ENCODE data around the gene CDK4. TPM values are rescaled to one million over a fixed set of nuclear protein-coding genes. Genes with fewer than 3 reads are reported as not detected.
A peak's percentile ranks its signal among the peaks of the same experiment; 100 is the strongest.

The CDK4 gene
- total and polyA plus RNA-seq, 4 donors: 28.1 to 69.1 (median 38.2) TPM

DNA sequence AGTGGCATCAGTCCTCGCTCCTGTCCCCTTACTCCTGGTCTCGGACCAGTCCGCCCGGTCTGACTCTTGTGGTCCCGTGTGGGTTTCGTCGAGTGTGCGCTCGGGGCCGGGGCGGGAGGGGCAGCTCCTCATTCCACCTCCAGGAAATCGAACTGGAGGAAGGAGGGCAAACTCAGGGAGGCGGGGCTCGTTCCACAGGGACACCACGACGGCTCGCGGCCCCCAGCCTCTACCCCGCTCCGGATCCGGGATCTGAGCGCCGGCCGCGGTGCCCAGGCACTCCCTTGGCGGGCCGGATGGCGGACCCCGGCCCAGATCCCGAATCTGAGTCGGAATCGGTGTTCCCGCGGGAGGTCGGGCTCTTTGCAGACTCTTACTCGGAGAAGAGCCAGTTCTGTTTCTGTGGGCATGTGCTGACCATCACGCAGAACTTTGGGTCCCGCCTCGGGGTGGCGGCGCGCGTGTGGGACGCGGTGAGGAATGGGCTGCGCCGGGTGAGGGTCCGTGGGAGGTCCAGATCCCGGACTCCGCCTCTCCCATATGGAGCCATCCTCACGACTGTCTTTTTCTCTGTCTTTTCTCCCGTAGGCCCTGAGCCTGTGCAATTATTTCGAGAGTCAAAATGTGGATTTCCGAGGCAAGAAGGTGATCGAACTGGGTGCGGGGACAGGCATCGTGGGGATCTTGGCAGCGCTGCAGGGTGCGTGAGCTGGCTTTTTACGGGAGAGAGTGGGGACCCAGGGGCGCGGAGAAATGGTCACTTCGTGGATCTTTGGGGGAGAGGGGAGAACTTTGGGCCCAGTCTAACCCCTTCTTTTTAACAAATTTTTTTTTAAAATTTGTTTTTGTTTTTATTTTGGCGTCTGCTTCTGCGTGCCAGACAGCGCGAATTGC lies 20.6 kb upstream of the CDK4 start, which contains the start of gene EEF1AKMT3:
Gene EEF1AKMT3 (plus strand): TSS at position 186 of the 894 bp plus-strand sequence. CDS start 111 bp downstream, at position 297.
- H3K27me3 ChIP-seq (ENCODE audit: control insufficient read depth in 4 of 4, insufficient read depth in 4 of 4, low read length in 3 of 4): no peaks in the 10 kb centered on the region
- peak within 1 kb of the TSS; percentile 77 to 99 for H3K27ac ChIP-seq (ENCODE audit: low read depth in 1 of 2, low read length in 2 of 2)
- no peaks in the 10 kb centered on the region for H3K9me3 ChIP-seq (ENCODE audit: control insufficient read depth in 4 of 4, low read length in 3 of 4)
- DNase-seq (ENCODE audit: low spot score): no peak
- TF ChIP-seq FOXA2 (IDR thresholded peaks at IDR 0.05) (no peak), EGR1 (IDR thresholded peaks at IDR 0.05; ENCODE audit: low read depth in 2 of 2) (no peak), NR2F2 (IDR thresholded peaks at IDR 0.05) (no peak), RAD21 (IDR thresholded peaks at IDR 0.05) (no peak), GABPA (IDR thresholded peaks at IDR 0.05 in 1 of 2, conservative IDR thresholded peaks at IDR 0.05 in 1 of 2) (no peak), RXRA (IDR thresholded peaks at IDR 0.05) (no peak)
- TF ChIP-seq, protein P1, sequence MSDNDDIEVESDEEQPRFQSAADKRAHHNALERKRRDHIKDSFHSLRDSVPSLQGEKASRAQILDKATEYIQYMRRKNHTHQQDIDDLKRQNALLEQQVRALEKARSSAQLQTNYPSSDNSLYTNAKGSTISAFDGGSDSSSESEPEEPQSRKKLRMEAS (IDR thresholded peaks at IDR 0.05): no peak
- H3K4me1 ChIP-seq (ENCODE audit: control insufficient read depth in 4 of 4, insufficient read depth in 4 of 4, low read length in 3 of 4): peaks cover 5 to 13% (median 10%) of the 10 kb centered on the region in 4 donors
- peak within 1 kb of the TSS; percentile 58 to 99 (median 63) for H3K4me3 ChIP-seq (ENCODE audit: low read depth in 1 of 3, low read length in 3 of 3)
- H3K9ac ChIP-seq (ENCODE audit: low read depth in 1 of 2, low read length in 2 of 2): peak within 1 kb of the TSS; percentile 63 to 86
- 5% methylated on average over 67 of the region's 67 CpGs for WGBS
- H3K36me3 ChIP-seq (ENCODE audit: control insufficient read depth in 4 of 4, insufficient read depth in 3 of 4, low read depth in 1 of 4, low read length in 3 of 4): peaks cover 10 to 19% (median 14%) of the 10 kb centered on the region in 4 donors

DNA sequence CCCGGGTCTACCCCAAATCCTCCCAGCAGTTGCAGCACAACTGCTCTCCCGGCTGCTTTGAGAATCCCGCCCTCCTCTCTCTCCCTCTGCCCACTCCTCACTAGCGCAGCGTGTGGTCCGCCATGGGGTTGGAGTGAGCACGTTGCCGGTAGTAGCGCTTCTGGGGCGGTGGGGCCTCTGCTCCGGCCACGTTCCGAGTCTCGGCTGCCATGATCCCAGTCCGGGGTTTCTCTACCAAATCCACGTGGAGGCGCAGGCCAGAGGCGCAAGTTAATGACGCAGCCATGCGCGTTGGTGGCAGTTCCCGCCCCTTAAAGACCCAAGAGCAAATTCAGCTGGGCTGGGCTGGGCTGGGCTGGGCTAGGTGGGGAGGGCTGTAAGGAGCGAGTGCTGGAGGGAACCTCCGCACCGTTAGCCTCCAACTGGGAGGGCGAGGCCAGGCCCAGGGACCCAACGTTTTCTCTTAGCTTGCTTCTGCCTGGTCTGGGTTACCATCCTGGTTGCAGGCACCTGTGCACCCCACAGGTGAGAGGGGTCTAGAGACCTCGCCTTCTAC lies 19.8 kb upstream of the CDK4 start, which contains the start of gene METTL1:
Gene METTL1 (minus strand): TSS at position 233 of the 556 bp plus-strand sequence. CDS start 22 bp downstream, at position 211.
- Histone ChIP-seq H3K27ac (ENCODE audit: low read depth in 1 of 2, low read length in 2 of 2) (peak within 1 kb of the TSS; percentile 77 to 99), H3K36me3 (ENCODE audit: control insufficient read depth in 4 of 4, insufficient read depth in 3 of 4, low read depth in 1 of 4, low read length in 3 of 4) (peaks cover 10 to 19% (median 14%) of the 10 kb centered on the region in 4 donors), H3K9ac (ENCODE audit: low read depth in 1 of 2, low read length in 2 of 2) (peak within 1 kb of the TSS; percentile 63 to 86), H3K4me3 (ENCODE audit: low read depth in 1 of 3, low read length in 3 of 3) (peak within 1 kb of the TSS; percentile 58 to 99 (median 63)), H3K4me1 (ENCODE audit: control insufficient read depth in 4 of 4, insufficient read depth in 4 of 4, low read length in 3 of 4) (peaks cover 5 to 14% (median 12%) of the 10 kb centered on the region in 4 donors), H3K27me3 (ENCODE audit: control insufficient read depth in 4 of 4, insufficient read depth in 4 of 4, low read length in 3 of 4) (peaks cover 0 to 3% (median 0%) of the 10 kb centered on the region in 4 donors), H3K9me3 (ENCODE audit: control insufficient read depth in 4 of 4, low read length in 3 of 4) (no peaks in the 10 kb centered on the region)
- peak; percentile 88 for DNase-seq (ENCODE audit: low spot score)
- WGBS: under 1% methylated on average over 28 of the region's 28 CpGs
- TF ChIP-seq, protein P2, sequence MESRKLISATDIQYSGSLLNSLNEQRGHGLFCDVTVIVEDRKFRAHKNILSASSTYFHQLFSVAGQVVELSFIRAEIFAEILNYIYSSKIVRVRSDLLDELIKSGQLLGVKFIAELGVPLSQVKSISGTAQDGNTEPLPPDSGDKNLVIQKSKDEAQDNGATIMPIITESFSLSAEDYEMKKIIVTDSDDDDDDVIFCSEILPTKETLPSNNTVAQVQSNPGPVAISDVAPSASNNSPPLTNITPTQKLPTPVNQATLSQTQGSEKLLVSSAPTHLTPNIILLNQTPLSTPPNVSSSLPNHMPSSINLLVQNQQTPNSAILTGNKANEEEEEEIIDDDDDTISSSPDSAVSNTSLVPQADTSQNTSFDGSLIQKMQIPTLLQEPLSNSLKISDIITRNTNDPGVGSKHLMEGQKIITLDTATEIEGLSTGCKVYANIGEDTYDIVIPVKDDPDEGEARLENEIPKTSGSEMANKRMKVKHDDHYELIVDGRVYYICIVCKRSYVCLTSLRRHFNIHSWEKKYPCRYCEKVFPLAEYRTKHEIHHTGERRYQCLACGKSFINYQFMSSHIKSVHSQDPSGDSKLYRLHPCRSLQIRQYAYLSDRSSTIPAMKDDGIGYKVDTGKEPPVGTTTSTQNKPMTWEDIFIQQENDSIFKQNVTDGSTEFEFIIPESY (IDR thresholded peaks at IDR 0.05): peak; percentile 92
- TF ChIP-seq SP1 (IDR thresholded peaks at IDR 0.05) (peak; percentile 71), TAF1 (conservative IDR thresholded peaks at IDR 0.05) (peak; percentile 44), REST (IDR thresholded peaks at IDR 0.05) (peak; percentile 70), RAD21 (IDR thresholded peaks at IDR 0.05) (peak; percentile 9 to 17), HNF4A (conservative IDR thresholded peaks at IDR 0.05) (peak; percentile 30 to 33), JUND (IDR thresholded peaks at IDR 0.05) (peak; percentile 78 to 87), HNF4G (IDR thresholded peaks at IDR 0.05) (no peak), EGR1 (IDR thresholded peaks at IDR 0.05; ENCODE audit: low read depth in 2 of 2) (peak in 1 of 2 donors; percentile 84), CTCF (IDR thresholded peaks at IDR 0.05; ENCODE audit: low read depth, low read length, missing input control) (no peak), GABPA (IDR thresholded peaks at IDR 0.05 in 1 of 2, conservative IDR thresholded peaks at IDR 0.05 in 1 of 2) (peak in 1 of 2 donors; percentile 58), NR2F2 (IDR thresholded peaks at IDR 0.05) (peak; percentile 50), YY1 (IDR thresholded peaks at IDR 0.05) (peak; percentile 97), FOXA2 (IDR thresholded peaks at IDR 0.05) (no peak), RXRA (IDR thresholded peaks at IDR 0.05) (peak; percentile 47 to 54), FOXA1 (IDR thresholded peaks at IDR 0.05) (no peak)
- TF ChIP-seq, protein P1 (IDR thresholded peaks at IDR 0.05): peak; percentile 100
- TF ChIP-seq, protein P3, sequence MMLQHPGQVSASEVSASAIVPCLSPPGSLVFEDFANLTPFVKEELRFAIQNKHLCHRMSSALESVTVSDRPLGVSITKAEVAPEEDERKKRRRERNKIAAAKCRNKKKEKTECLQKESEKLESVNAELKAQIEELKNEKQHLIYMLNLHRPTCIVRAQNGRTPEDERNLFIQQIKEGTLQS (IDR thresholded peaks at IDR 0.05): peak; percentile 74
